Measurements from ENCODE around the gene SCGN.
"Not testable (repeated sequence)": the region's sequence is repeated elsewhere in the genome, so short reads cannot be mapped to it uniquely, and the experiment has no call there.

Gene SCGN

GRCh38 chr6:25732468-25733198 lies 80.6 kb downstream of the SCGN start:
- DNase-seq, result no peak

DNA sequence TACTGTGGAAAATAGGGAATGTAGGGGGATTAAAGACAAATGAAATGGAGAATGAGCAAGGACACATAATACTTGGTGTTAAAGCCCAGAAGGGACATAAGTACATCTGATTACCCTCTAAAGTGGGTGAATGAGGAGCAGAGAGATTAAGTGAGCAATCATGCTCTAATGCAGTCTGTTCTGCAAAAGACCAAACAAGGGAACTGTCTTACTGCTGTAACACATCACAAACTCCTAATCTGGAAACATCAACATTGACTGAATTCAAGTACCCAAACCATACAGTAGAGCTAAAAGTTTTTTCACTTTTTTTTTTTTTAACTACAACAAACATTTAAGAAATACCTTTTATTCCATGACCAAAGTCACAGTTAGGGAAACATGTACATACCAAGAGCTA lies 83.2 kb downstream of the SCGN start:
- DNase-seq, result no peak

- no peak for DNase-seq
Measured at GRCh38 chr6:25743868-25744267, 91.9 kb downstream of the SCGN start.

DNA sequence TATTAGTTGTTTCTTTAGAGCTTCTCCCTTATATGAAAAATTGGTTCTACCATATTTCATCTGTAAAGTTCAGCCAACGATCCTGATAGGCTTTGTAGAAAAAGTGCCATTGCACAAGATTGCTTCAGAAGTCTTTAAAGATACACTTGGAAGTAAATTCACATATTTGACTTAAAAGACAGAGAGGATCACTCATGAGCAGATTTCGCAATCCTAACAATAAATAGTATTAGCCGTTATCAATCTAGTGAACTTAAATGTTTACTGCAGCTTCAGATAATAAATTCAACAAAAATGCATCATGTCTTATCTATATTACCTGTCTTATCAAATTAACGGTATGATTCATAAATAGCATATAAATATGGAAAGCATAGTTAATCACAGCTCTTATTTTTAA lies 93.8 kb downstream of the SCGN start:
- no peak for DNase-seq

DNA sequence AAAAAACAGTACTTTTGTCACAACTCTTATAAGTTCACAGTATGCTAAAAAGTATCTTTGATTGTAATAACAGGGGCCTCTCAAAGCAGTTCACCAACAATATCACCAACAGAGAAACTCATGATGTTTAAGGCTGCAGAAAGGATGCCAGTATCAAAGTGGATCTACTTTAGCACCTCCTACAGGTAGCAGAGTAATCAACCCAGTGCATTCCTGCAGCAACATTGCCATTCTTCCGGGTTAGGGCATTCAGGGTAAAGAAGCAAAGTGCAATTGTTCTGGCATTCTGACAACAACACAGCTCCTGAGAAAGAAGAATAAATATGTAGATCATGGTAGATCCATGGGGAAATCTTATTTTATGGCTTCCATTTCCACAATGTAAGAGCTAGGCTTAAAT lies 95.0 kb downstream of the SCGN start:
- no peak for DNase-seq

DNA sequence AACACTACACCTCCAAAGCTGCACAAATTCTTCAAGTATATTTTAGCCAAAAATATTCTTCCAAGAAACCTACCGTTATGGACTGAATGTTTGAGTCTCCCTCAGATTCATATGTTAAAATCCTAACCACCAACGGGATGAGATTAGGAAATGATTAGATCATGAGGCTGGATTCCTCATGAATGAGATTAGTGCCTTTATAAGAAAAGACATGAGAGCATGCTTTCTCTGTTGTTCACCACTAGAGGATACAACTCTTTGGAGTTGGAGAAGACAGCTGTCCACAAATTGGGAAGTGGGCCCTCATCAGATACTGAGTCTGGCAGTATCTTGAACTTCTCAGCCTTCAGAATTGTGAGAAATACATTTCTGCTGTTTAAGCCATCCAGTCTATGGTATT lies 95.5 kb downstream of the SCGN start:
- DNase-seq, result no peak

- no peak for DNase-seq
Measured at GRCh38 chr6:25748049-25748448, 96.0 kb downstream of the SCGN start.

GRCh38 chr6:25748601-25749517 lies 96.8 kb downstream of the SCGN start:
- not testable (repeated sequence) for DNase-seq

- no peak for DNase-seq
Measured at GRCh38 chr6:25749837-25750236, 97.8 kb downstream of the SCGN start.

GRCh38 chr6:25750906-25751305 lies 98.9 kb downstream of the SCGN start:
- no peak for DNase-seq
